Kidney epithelial cell (primary cell): Measurements from ENCODE around the gene ST6GAL1. TPM values are rescaled to one million over a fixed set of nuclear protein-coding genes. Genes with fewer than 3 reads are reported as not detected.
A peak's percentile ranks its signal among the peaks of the same experiment; 100 is the strongest.

Experiments
- DNase-seq: peaks from one replicate; pipeline ENCODE4 v3.0.0-alpha.2; 2010; ENCODE audit warnings: low read depth
- H3K27me3 ChIP-seq: 2 replicates; pipeline ENCODE4 v1.6.0; 2011; ENCODE audit warnings: low read length; ENCODE audit not compliant: control insufficient read depth, insufficient read depth
- H3K36me3 ChIP-seq: 2 replicates; pipeline ENCODE4 v1.5.1; 2011; ENCODE audit warnings: low read length; ENCODE audit not compliant: control insufficient read depth, insufficient read depth
- H3K4me3 ChIP-seq: 2 replicates; pipeline ENCODE4 v1.5.1; 2011; ENCODE audit warnings: low read depth, mild to moderate bottlenecking, control low read depth, low read length
- total RNA-seq: library from RNA; depleted of rRNA; stranded (reverse); fragments of >200 nt; gene quantifications from 2 replicates; pipeline ENCODE4 v1.2.3, GENCODE V29; 2015
- TF ChIP-seq, protein P1 (sequence below): IDR thresholded peaks from 2 replicates; pipeline ENCODE4 v1.5.1; 2011; ENCODE audit warnings: mild to moderate bottlenecking, moderate library complexity, low read length, control low read depth, inconsistent platforms; ENCODE audit not compliant: insufficient read depth, poor library complexity, severe bottlenecking

The ST6GAL1 gene
- total RNA-seq, 1 donor from 2014 or later: 44.7 TPM

DNA sequence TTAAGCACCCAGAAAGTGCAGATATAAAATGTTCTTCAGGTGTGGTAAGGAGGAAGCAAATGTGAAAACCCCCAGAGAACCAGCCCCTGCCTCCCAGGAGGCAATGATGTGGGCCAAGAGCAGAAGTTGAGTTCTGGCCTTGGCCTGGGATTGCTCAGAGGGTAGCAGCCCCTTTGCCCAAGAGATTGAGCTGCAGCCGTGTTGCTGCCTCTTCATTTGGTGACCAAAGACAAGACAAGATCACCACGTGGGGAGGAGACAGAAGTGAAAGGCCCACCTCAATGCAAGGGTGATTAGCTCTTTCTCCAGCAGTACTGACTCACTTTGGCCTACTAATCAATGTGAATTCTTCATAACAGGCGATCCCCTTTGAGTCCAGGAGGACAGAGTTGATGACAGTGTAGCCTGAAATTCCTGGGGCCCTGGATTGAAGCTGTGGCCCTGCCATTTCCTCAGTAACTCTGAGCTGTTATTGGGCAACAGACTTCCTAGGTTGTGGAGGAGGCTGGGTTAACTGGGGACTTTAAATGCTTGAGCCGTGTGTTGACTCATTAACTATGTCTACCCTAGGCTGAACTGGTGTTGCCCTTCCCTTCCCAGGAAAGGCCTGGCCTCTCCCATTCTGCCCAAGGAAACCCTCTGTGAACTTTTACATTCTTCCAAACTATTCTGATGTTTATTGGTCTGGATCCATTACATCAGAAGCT is 86.5 kb downstream of the ST6GAL1 start:
- TF ChIP-seq, protein P1, sequence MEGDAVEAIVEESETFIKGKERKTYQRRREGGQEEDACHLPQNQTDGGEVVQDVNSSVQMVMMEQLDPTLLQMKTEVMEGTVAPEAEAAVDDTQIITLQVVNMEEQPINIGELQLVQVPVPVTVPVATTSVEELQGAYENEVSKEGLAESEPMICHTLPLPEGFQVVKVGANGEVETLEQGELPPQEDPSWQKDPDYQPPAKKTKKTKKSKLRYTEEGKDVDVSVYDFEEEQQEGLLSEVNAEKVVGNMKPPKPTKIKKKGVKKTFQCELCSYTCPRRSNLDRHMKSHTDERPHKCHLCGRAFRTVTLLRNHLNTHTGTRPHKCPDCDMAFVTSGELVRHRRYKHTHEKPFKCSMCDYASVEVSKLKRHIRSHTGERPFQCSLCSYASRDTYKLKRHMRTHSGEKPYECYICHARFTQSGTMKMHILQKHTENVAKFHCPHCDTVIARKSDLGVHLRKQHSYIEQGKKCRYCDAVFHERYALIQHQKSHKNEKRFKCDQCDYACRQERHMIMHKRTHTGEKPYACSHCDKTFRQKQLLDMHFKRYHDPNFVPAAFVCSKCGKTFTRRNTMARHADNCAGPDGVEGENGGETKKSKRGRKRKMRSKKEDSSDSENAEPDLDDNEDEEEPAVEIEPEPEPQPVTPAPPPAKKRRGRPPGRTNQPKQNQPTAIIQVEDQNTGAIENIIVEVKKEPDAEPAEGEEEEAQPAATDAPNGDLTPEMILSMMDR: no peak
- Histone ChIP-seq H3K27me3 (no peaks in the 10 kb centered on the region), H3K36me3 (no peaks in the 10 kb centered on the region), H3K4me3 (no peak overlapping the region)
- DNase-seq: peak; percentile 79

DNA sequence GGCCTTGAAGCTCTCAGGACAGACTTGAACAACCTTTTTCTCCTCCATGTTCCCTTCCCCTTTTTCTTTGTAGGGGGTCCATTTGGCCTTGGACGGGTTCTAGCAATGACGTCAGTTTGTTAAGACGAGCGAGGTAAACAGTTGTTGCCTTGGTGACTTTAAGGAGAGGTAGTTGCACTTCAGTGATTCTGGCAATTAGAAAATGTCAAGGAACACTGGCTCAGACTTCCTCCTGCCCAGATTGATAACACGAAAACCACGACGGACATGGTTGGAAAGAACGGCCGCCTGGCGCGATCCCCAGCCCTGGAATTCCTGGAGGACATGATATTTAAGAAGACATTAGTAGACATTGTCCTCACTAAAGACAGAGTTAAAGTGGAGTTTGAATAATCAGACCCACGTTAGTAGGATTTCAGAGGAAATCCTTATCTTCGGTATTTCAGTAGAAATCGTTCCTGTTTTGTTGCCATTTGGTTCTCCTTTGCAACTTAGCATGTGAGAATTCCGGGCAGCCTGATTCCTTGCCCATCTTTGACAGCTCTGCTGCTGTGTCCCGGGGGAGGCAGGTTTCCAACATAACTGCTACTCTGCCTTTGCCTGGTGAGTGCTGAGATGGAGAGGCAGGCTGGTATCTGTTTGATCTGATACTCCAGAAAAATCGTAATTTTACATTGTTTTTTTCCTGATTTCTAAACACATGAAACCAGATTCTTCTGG is 87.3 kb downstream of the ST6GAL1 start:
- no peak overlapping the region for H3K4me3 ChIP-seq
- peak; percentile 88 for DNase-seq

DNA sequence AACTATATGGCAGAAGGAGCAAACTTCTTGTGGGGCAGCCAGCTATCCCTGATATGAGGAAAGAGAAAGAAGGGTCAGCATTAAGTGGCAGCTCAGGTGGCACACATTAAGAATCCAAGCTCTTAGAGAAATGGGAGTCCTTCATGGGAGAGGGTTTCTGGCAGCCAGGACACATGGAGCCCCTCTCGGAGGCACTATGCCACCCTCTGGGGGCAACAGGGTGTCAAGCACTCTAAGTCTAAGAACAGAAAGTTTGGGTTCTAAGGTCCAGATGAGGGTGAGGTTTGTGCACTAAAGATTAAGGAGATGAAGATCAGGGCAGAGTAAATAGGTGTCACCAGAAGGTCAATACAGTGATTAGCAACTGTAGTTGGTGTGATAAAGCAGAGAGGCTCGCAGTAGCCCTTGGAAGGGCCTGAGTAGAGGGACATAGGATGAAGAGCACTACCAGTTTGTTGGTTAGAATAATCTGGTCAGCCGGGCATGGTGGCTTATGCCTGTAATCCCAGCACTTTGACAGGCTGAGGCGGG is 89.3 kb downstream of the ST6GAL1 start:
- TF ChIP-seq, protein P1: no peak
- no peaks in the 10 kb centered on the region for H3K27me3 ChIP-seq

More for the DNA sequence above, 87.3 kb downstream of the ST6GAL1 start:
- no peaks in the 10 kb centered on the region for H3K27me3 ChIP-seq
- TF ChIP-seq, protein P1: no peak
- H3K36me3 ChIP-seq: no peaks in the 10 kb centered on the region

DNA sequence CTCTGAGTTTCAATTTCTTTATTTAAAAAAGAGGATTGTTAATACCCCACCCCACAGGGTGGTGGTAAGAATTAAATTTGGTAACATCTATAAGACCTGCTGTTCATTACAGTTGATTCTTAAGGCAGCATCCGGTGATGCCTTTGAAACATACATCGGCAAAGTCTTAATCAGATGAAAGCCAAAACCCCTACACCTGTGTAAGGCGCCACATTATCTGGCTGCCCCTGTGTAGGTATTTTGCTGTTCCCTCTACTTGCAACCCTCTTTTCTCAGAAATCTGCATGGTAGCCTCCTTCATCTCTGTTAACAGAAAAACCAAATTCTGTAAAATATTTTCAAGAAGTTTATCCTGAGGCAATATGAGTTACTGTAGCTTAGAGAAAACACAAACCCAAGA is 90.0 kb downstream of the ST6GAL1 start:
- Histone ChIP-seq H3K36me3 (no peaks in the 10 kb centered on the region), H3K27me3 (no peaks in the 10 kb centered on the region), H3K4me3 (no peak overlapping the region)
- TF ChIP-seq, protein P1: no peak
- DNase-seq: no peak

More for the DNA sequence above, 89.3 kb downstream of the ST6GAL1 start:
- no peak for DNase-seq
- no peaks in the 10 kb centered on the region for H3K36me3 ChIP-seq
- H3K4me3 ChIP-seq: no peak overlapping the region

DNA sequence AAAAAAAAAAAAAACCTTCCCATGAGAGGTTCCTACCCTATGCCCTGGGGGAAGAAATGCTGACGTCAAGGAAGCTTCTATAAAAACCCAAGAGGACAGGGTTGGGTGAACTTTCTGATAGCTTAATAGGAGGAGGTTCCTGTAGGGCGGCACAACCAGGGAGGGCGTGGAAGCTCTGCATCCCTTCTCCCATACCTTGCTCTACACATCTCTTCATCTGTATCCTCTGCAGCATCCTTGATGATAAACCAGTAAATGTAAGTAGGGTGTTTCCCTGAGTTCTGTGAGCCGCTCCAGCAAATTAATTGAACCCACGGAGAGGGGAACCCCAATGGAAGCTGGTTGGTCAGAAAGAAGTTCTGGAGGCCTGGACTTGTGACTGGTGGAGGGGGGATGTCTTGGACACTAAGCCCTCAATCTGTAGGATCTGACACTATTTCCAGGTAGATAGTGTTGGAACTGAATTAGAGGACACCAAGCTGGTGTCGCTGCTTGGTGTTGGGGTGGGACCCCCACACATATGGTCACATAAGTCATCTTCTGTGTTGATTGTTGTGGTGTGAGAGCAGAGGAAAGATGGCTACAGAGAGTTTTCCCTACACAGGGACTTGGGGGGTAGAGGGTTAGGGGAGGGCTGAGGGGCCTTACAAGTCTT is 91.5 kb downstream of the ST6GAL1 start:
- TF ChIP-seq, protein P1: no peak
- Histone ChIP-seq H3K36me3 (no peaks in the 10 kb centered on the region), H3K27me3 (no peaks in the 10 kb centered on the region), H3K4me3 (no peak overlapping the region)
- DNase-seq: no peak
